Activated naive CD8-positive, alpha-beta T cell treated with anti-CD3 and anti-CD28 coated beads for 36 hours (primary cell): ENCODE results near the gene KMT2A. TPM values are rescaled to one million over a fixed set of nuclear protein-coding genes. Genes with fewer than 3 reads are reported as not detected.
"Not testable (repeated sequence)": the region's sequence is repeated elsewhere in the genome, so short reads cannot be mapped to it uniquely, and the experiment has no call there.

Experiments
- DNase-seq: peaks from one replicate; pipeline ENCODE4 v3.0.0; 2021
- H3K27ac Mint-ChIP-seq: one replicate; pipeline ENCODE4 v1.8.0; 2022; ENCODE audit warnings: mild to moderate bottlenecking, moderate library complexity, mixed read lengths
- H3K27me3 Mint-ChIP-seq: one replicate; pipeline ENCODE4 v1.8.0; 2022; ENCODE audit warnings: mild to moderate bottlenecking, mixed read lengths
- H3K36me3 Mint-ChIP-seq: one replicate; pipeline ENCODE4 v1.8.0; 2021; ENCODE audit warnings: mild to moderate bottlenecking, mixed read lengths
- H3K4me1 Mint-ChIP-seq: one replicate; pipeline ENCODE4 v1.8.0; 2021; ENCODE audit warnings: mixed read lengths
- H3K4me3 Mint-ChIP-seq: one replicate; pipeline ENCODE4 v1.8.0; 2022; ENCODE audit warnings: mild to moderate bottlenecking, moderate library complexity, mixed read lengths
- H3K9me3 Mint-ChIP-seq: one replicate; pipeline ENCODE4 v1.8.0; 2022; ENCODE audit warnings: mixed read lengths
- total RNA-seq, 2 experiments: library from RNA; stranded (reverse); gene quantifications; one replicate each; pipeline ENCODE4 v1.2.3, GENCODE V29; 2021

Gene KMT2A
- total RNA-seq, 2 experiments from 2014 or later: 55.8 to 58.9 TPM

GRCh38 chr11:118416900-118417299, 19.4 kb upstream of the KMT2A start:
- H3K27me3 Mint-ChIP-seq, DNase-seq, H3K4me3 Mint-ChIP-seq, H3K9me3 Mint-ChIP-seq, H3K36me3 Mint-ChIP-seq, H3K4me1 Mint-ChIP-seq, H3K27ac Mint-ChIP-seq: not testable (repeated sequence)

GRCh38 chr11:118417801-118418200, 18.5 kb upstream of the KMT2A start:
- Mint-ChIP-seq H3K9me3 (no peaks in the 10 kb centered on the region), H3K27ac (no peak overlapping the region), H3K4me1 (no peaks in the 10 kb centered on the region), H3K4me3 (no peak overlapping the region), H3K27me3 (no peaks in the 10 kb centered on the region), H3K36me3 (no peaks in the 10 kb centered on the region)
- DNase-seq: no peak

- Mint-ChIP-seq H3K9me3 (no peaks in the 10 kb centered on the region), H3K36me3 (no peaks in the 10 kb centered on the region), H3K27me3 (no peaks in the 10 kb centered on the region), H3K4me1 (no peaks in the 10 kb centered on the region), H3K4me3 (no peak overlapping the region), H3K27ac (no peak overlapping the region)
- no peak for DNase-seq
These were observed 17.5 kb upstream of the KMT2A start for GRCh38 chr11:118418766-118419165.

- Mint-ChIP-seq H3K27me3 (no peaks in the 10 kb centered on the region), H3K27ac (no peak overlapping the region), H3K36me3 (no peaks in the 10 kb centered on the region), H3K9me3 (no peaks in the 10 kb centered on the region), H3K4me1 (peaks cover 2% of the 10 kb centered on the region), H3K4me3 (no peak overlapping the region)
- no peak for DNase-seq
These were observed 8.6 kb upstream of the KMT2A start for GRCh38 chr11:118427707-118428106.

- Mint-ChIP-seq H3K4me3 (no peak overlapping the region), H3K4me1 (peaks cover 11% of the 10 kb centered on the region), H3K9me3 (no peaks in the 10 kb centered on the region), H3K36me3 (no peaks in the 10 kb centered on the region), H3K27ac (no peak overlapping the region), H3K27me3 (no peaks in the 10 kb centered on the region)
- no peak for DNase-seq
These were observed 5.3 kb upstream of the KMT2A start for GRCh38 chr11:118430956-118431355.

- Mint-ChIP-seq H3K9me3 (no peaks in the 10 kb centered on the region), H3K27me3 (no peaks in the 10 kb centered on the region), H3K4me3 (peak overlapping the region; percentile 94), H3K36me3 (peaks cover 2% of the 10 kb centered on the region), H3K27ac (peak overlapping the region; percentile 92), H3K4me1 (peaks cover 15% of the 10 kb centered on the region)
- no peak for DNase-seq
These were observed 2.2 kb upstream of the KMT2A start for GRCh38 chr11:118434123-118434552.

- Mint-ChIP-seq H3K27ac (peak overlapping the region; percentile 92), H3K9me3 (no peaks in the 10 kb centered on the region), H3K4me1 (peaks cover 20% of the 10 kb centered on the region), H3K36me3 (peaks cover 2% of the 10 kb centered on the region), H3K4me3 (peak overlapping the region; percentile 94), H3K27me3 (no peaks in the 10 kb centered on the region)
- DNase-seq: peak; percentile 57
These were observed 1.6 kb upstream of the KMT2A start for GRCh38 chr11:118434553-118435289.

- H3K4me3 Mint-ChIP-seq: peak overlapping the region; percentile 94
- peak overlapping the region; percentile 92 for H3K27ac Mint-ChIP-seq
- peak; percentile 75 for DNase-seq
- H3K27me3 Mint-ChIP-seq: no peaks in the 10 kb centered on the region
- no peaks in the 10 kb centered on the region for H3K9me3 Mint-ChIP-seq
- H3K4me1 Mint-ChIP-seq: peaks cover 27% of the 10 kb centered on the region
- peaks cover 2% of the 10 kb centered on the region for H3K36me3 Mint-ChIP-seq
These were observed 901 bp upstream of the KMT2A start for GRCh38 chr11:118435290-118435892.

GRCh38 chr11:118436639-118437207, 431 bp downstream of the KMT2A start:
- H3K27ac Mint-ChIP-seq: peak overlapping the region; percentile 97
- peaks cover 8% of the 10 kb centered on the region for H3K36me3 Mint-ChIP-seq
- H3K9me3 Mint-ChIP-seq: no peaks in the 10 kb centered on the region
- DNase-seq: peak; percentile 67
- H3K4me3 Mint-ChIP-seq: peak overlapping the region; percentile 98
- H3K4me1 Mint-ChIP-seq: peaks cover 37% of the 10 kb centered on the region
- H3K27me3 Mint-ChIP-seq: no peaks in the 10 kb centered on the region

- Mint-ChIP-seq H3K4me1 (peaks cover 44% of the 10 kb centered on the region), H3K4me3 (peak overlapping the region; percentile 98), H3K36me3 (peaks cover 8% of the 10 kb centered on the region), H3K27me3 (no peaks in the 10 kb centered on the region), H3K27ac (peak overlapping the region; percentile 97), H3K9me3 (no peaks in the 10 kb centered on the region)
- DNase-seq: peak; percentile 59
These were observed 1.2 kb downstream of the KMT2A start for GRCh38 chr11:118437208-118438125.

- no peaks in the 10 kb centered on the region for H3K27me3 Mint-ChIP-seq
- peak overlapping the region; percentile 98 for H3K4me3 Mint-ChIP-seq
- no peaks in the 10 kb centered on the region for H3K9me3 Mint-ChIP-seq
- peaks cover 8% of the 10 kb centered on the region for H3K36me3 Mint-ChIP-seq
- peak overlapping the region; percentile 97 for H3K27ac Mint-ChIP-seq
- peaks cover 52% of the 10 kb centered on the region for H3K4me1 Mint-ChIP-seq
- peak; percentile 50 for DNase-seq
These were observed 2.1 kb downstream of the KMT2A start for GRCh38 chr11:118438314-118438931.

GRCh38 chr11:118439646-118440045, 3.4 kb downstream of the KMT2A start:
- DNase-seq: no peak
- Mint-ChIP-seq H3K27ac (peak overlapping the region; percentile 97), H3K4me1 (peaks cover 57% of the 10 kb centered on the region), H3K27me3 (no peaks in the 10 kb centered on the region), H3K36me3 (peaks cover 15% of the 10 kb centered on the region), H3K9me3 (no peaks in the 10 kb centered on the region), H3K4me3 (peak overlapping the region; percentile 98)

GRCh38 chr11:118441770-118442275, 5.5 kb downstream of the KMT2A start:
- Mint-ChIP-seq H3K4me1 (peaks cover 70% of the 10 kb centered on the region), H3K4me3 (peak overlapping the region; percentile 0), H3K27me3 (no peaks in the 10 kb centered on the region), H3K36me3 (peaks cover 33% of the 10 kb centered on the region), H3K27ac (peak overlapping the region; percentile 4), H3K9me3 (no peaks in the 10 kb centered on the region)
- no peak for DNase-seq

- no peaks in the 10 kb centered on the region for H3K9me3 Mint-ChIP-seq
- H3K27ac Mint-ChIP-seq: peak overlapping the region; percentile 4
- H3K27me3 Mint-ChIP-seq: no peaks in the 10 kb centered on the region
- no peak for DNase-seq
- peaks cover 75% of the 10 kb centered on the region for H3K4me1 Mint-ChIP-seq
- peak overlapping the region; percentile 0 for H3K4me3 Mint-ChIP-seq
- H3K36me3 Mint-ChIP-seq: peaks cover 36% of the 10 kb centered on the region
These were observed 6.0 kb downstream of the KMT2A start for GRCh38 chr11:118442301-118442700.
